ENCODE results near the gene RAB15.

GRCh38 chr14:64937171-64937820, 34.8 kb downstream of the RAB15 start:
- TF ChIP-seq, protein P1, sequence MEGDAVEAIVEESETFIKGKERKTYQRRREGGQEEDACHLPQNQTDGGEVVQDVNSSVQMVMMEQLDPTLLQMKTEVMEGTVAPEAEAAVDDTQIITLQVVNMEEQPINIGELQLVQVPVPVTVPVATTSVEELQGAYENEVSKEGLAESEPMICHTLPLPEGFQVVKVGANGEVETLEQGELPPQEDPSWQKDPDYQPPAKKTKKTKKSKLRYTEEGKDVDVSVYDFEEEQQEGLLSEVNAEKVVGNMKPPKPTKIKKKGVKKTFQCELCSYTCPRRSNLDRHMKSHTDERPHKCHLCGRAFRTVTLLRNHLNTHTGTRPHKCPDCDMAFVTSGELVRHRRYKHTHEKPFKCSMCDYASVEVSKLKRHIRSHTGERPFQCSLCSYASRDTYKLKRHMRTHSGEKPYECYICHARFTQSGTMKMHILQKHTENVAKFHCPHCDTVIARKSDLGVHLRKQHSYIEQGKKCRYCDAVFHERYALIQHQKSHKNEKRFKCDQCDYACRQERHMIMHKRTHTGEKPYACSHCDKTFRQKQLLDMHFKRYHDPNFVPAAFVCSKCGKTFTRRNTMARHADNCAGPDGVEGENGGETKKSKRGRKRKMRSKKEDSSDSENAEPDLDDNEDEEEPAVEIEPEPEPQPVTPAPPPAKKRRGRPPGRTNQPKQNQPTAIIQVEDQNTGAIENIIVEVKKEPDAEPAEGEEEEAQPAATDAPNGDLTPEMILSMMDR (IDR thresholded peaks at IDR 0.05) = no peak
- TF ChIP-seq POLR2A (IDR thresholded peaks at IDR 0.05) = no peak
